HL-60 (cell line): ENCODE data around the gene SLC35B4.

Source experiments
- CTCF ChIP-seq: IDR thresholded peaks from one replicate; pipeline ENCODE4 v1.5.1; 2011; ENCODE audit warnings: low read length, control low read depth, inconsistent platforms; ENCODE audit not compliant: insufficient read depth
- REST ChIP-seq: IDR thresholded peaks from 2 replicates; pipeline ENCODE4 v1.6.1; 2012; ENCODE audit warnings: low read depth; ENCODE audit not compliant: insufficient replicate concordance

GRCh38 chr7:134278502-134279153, 38.1 kb downstream of the SLC35B4 start:
- no peak for TF ChIP-seq CTCF
- no peak for TF ChIP-seq REST
